H1 (cell line): ENCODE data around the gene SLC8A1. TPM values are rescaled to one million over a fixed set of nuclear protein-coding genes. Genes with fewer than 3 reads are reported as not detected.

Source experiments
- CTCF ChIA-PET: fragments of 300-600 bp; sonication (Branson Sonifier 250); formaldehyde crosslinking; loops from one replicate; lab custom pipeline; 2021; ENCODE audit not compliant: partially characterized antibody; lab: Charles Lee
- POLR2A ChIA-PET: fragments of 300-600 bp; sonication (Branson Sonifier 250); formaldehyde crosslinking; loops from one replicate; lab custom pipeline; 2021; ENCODE audit warnings: inconsistent platforms; ENCODE audit not compliant: partially characterized antibody; lab: Charles Lee
- DNase-seq, 2 experiments: peaks; one replicate each; pipeline versions ENCODE4 v3.0.0 to v3.0.0-alpha.2; 2010 to 2022; ENCODE audit warnings: low spot score in 2 of 2, low read depth in 1 of 2, mixed read lengths in 1 of 2
- FAIRE-seq: peaks from 2 replicates; lab custom pipeline; 2011; peaks lifted over from hg19 to GRCh38; lab: Jason Lieb, UNC
- H2AFZ ChIP-seq: 2 replicates; pipeline ENCODE4 v1.8.1; 2012; ENCODE audit warnings: low read length, inconsistent platforms
- H2AK5ac ChIP-seq: 2 replicates; pipeline ENCODE4 v1.6.1; 2013; ENCODE audit warnings: low read depth, low read length
- H2BK120ac ChIP-seq: replicated peaks from 2 replicates; pipeline ENCODE3; 2013; ENCODE audit warnings: low read depth, low read length, inconsistent platforms
- H2BK12ac ChIP-seq: 2 replicates; pipeline ENCODE4 v1.6.1; 2013; ENCODE audit warnings: low read depth, low read length
- H2BK15ac ChIP-seq: 2 replicates; pipeline ENCODE4 v1.6.1; 2013; ENCODE audit warnings: low read length
- H2BK20ac ChIP-seq: 2 replicates; pipeline ENCODE4 v1.6.1; 2013; ENCODE audit warnings: low read length
- H2BK5ac ChIP-seq: 2 replicates; pipeline ENCODE4 v1.6.1; 2013; ENCODE audit warnings: low read depth, low read length
- H3K14ac ChIP-seq: 2 replicates; pipeline ENCODE4 v1.6.1; 2013; ENCODE audit warnings: inconsistent platforms; ENCODE audit not compliant: insufficient read length
- H3K18ac ChIP-seq: 2 replicates; pipeline ENCODE4 v1.6.1; 2013; ENCODE audit warnings: low read length; ENCODE audit errors: extremely low read depth
- H3K23ac ChIP-seq: 2 replicates; pipeline ENCODE4 v1.6.1; 2013; ENCODE audit warnings: inconsistent platforms; ENCODE audit not compliant: insufficient read length
- H3K23me2 ChIP-seq: 2 replicates; pipeline ENCODE4 v1.6.1; 2013; ENCODE audit warnings: low read depth, low read length
- H3K27ac ChIP-seq: 2 replicates; pipeline ENCODE4 v1.6.1; 2011; ENCODE audit warnings: low read depth, low read length, inconsistent platforms
- H3K27me3 ChIP-seq, 4 experiments: replicated peaks in 1 of 4; 1 replicate in 1 of 4; 2 replicates in 3 of 4; pipeline versions ENCODE4 v1.6.1 to v1.8.1; 2011 to 2013; ENCODE audit warnings: low read length in 3 of 4, mild to moderate bottlenecking in 3 of 4, inconsistent platforms in 2 of 4, mixed read lengths in 2 of 4, moderate library complexity in 1 of 4; ENCODE audit not compliant: control insufficient read depth in 3 of 4, insufficient read depth in 3 of 4; ENCODE audit errors: extremely low read depth in 1 of 4
- H3K36me3 ChIP-seq, 4 experiments: 2 replicates each; pipeline versions ENCODE4 v1.6.1 to v1.8.1; 2011 to 2013; ENCODE audit warnings: mild to moderate bottlenecking in 4 of 4, low read length in 3 of 4, moderate library complexity in 2 of 4, control low read depth in 1 of 4, inconsistent platforms in 1 of 4; ENCODE audit not compliant: insufficient read depth in 4 of 4, control insufficient read depth in 2 of 4
- H3K4ac ChIP-seq: replicated peaks from 2 replicates; pipeline ENCODE3; 2013; ENCODE audit warnings: low read length, low read depth, mixed read lengths, inconsistent platforms; ENCODE audit not compliant: insufficient read length
- H3K4me1 ChIP-seq, 4 experiments: replicated peaks in 1 of 4; 1 replicate in 1 of 4; 2 replicates in 3 of 4; pipeline versions ENCODE4 v1.6.1 to v1.8.1; 2011 to 2013; ENCODE audit warnings: low read length in 3 of 4, inconsistent platforms in 2 of 4, mixed read lengths in 1 of 4; ENCODE audit not compliant: insufficient read depth in 4 of 4, control insufficient read depth in 3 of 4
- H3K4me2 ChIP-seq, 2 experiments: 2 replicates each; pipeline versions ENCODE4 v1.6.1 to v1.8.1; 2011 to 2013; ENCODE audit warnings: low read depth in 2 of 2, low read length in 2 of 2, control low read depth in 1 of 2, inconsistent platforms in 1 of 2, mild to moderate bottlenecking in 1 of 2; ENCODE audit not compliant: insufficient read depth in 1 of 2
- H3K4me3 ChIP-seq, 4 experiments: fragments of 200-600, 300-600 bp in 1 of 4; sonication (generic), shearing (Covaris generic), sonication (Bioruptor Twin) in 1 of 4; 2 replicates each; pipeline versions ENCODE4 v1.5.1 to v1.8.1; 2011 to 2016; ENCODE audit warnings: low read length in 4 of 4, low read depth in 3 of 4, control low read depth in 2 of 4, inconsistent platforms in 2 of 4, mild to moderate bottlenecking in 2 of 4, mixed read lengths in 1 of 4, moderate library complexity in 1 of 4; ENCODE audit not compliant: insufficient read depth in 2 of 4; ENCODE audit errors: extremely low read depth in 1 of 4
- H3K56ac ChIP-seq: replicated peaks from 2 replicates; pipeline ENCODE3; 2013; ENCODE audit warnings: low read depth, mild to moderate bottlenecking, mixed read lengths, low read length, inconsistent platforms; ENCODE audit not compliant: insufficient read length
- H3K79me1 ChIP-seq: 2 replicates; pipeline ENCODE4 v1.6.1; 2013; ENCODE audit warnings: low read depth, low read length, control low read depth
- H3K79me2 ChIP-seq, 2 experiments: 2 replicates each; pipeline versions ENCODE4 v1.6.1 to v1.8.1; 2012 to 2013; ENCODE audit warnings: low read length in 2 of 2, mild to moderate bottlenecking in 2 of 2, inconsistent platforms in 1 of 2; ENCODE audit not compliant: insufficient read depth in 2 of 2, control insufficient read depth in 1 of 2
- H3K9ac ChIP-seq, 4 experiments: replicated peaks in 1 of 4; 1 replicate in 1 of 4; 2 replicates in 3 of 4; pipeline versions ENCODE4 v1.6.1 to v1.8.1; 2011 to 2013; ENCODE audit warnings: low read depth in 3 of 4, low read length in 3 of 4, control low read depth in 2 of 4, mild to moderate bottlenecking in 2 of 4, moderate library complexity in 2 of 4, inconsistent platforms in 1 of 4; ENCODE audit errors: extremely low read depth in 1 of 4
- H3K9me3 ChIP-seq, 2 experiments: 2 replicates each; pipeline versions ENCODE4 v1.6.1 to v1.8.1; 2012 to 2013; ENCODE audit warnings: mild to moderate bottlenecking in 2 of 2, moderate library complexity in 2 of 2, control low read depth in 1 of 2, inconsistent platforms in 1 of 2, low read depth in 1 of 2, low read length in 1 of 2, mixed read lengths in 1 of 2; ENCODE audit not compliant: insufficient read depth in 2 of 2
- H4K20me1 ChIP-seq, 2 experiments: replicated peaks in 1 of 2; 2 replicates each; pipeline versions ENCODE3 to v1.8.1; 2011 to 2013; ENCODE audit warnings: inconsistent platforms in 2 of 2, low read length in 2 of 2, mild to moderate bottlenecking in 1 of 2; ENCODE audit not compliant: insufficient read depth in 2 of 2, control insufficient read depth in 1 of 2
- H4K5ac ChIP-seq: 2 replicates; pipeline ENCODE4 v1.6.1; 2013; ENCODE audit warnings: low read length, low read depth, mixed read lengths, inconsistent platforms; ENCODE audit not compliant: insufficient read length
- H4K8ac ChIP-seq: 2 replicates; pipeline ENCODE4 v1.8.0; 2013; ENCODE audit warnings: mild to moderate bottlenecking, moderate library complexity, low read length, inconsistent platforms; ENCODE audit not compliant: insufficient read depth; ENCODE audit errors: extremely low read depth
- H4K91ac ChIP-seq: replicated peaks from 2 replicates; pipeline ENCODE3; 2013; ENCODE audit warnings: low read length, mixed read lengths, inconsistent platforms; ENCODE audit not compliant: insufficient read length
- BRCA1 ChIP-seq: IDR thresholded peaks from 2 replicates; pipeline ENCODE4 v1.6.1; 2012; ENCODE audit warnings: low read depth, low read length, improper control_type of control experiment
- CHD1 ChIP-seq: IDR thresholded peaks from 2 replicates; pipeline ENCODE4 v1.6.1; 2012; ENCODE audit warnings: low read depth, low read length, improper control_type of control experiment
- EGR1 ChIP-seq: IDR thresholded peaks from 2 replicates; pipeline ENCODE4 v1.6.1; 2011; ENCODE audit warnings: low read depth, low read length, borderline replicate concordance
- FOSL1 ChIP-seq: IDR thresholded peaks from 2 replicates; pipeline ENCODE4 v1.6.1; 2011; ENCODE audit warnings: mild to moderate bottlenecking, low read depth, low read length, moderate library complexity; ENCODE audit not compliant: insufficient read depth
- KDM5A ChIP-seq: fragments of 200-600 bp; IDR thresholded peaks from 2 replicates; pipeline ENCODE4 v1.7.1; 2012; ENCODE audit warnings: mild to moderate bottlenecking, low read length, inconsistent platforms, mixed read lengths
- PHF8 ChIP-seq: fragments of 200-600 bp; sonication (generic); conservative IDR thresholded peaks from 2 replicates; pipeline ENCODE4 v1.7.1; 2012; ENCODE audit warnings: low read depth, mild to moderate bottlenecking, inconsistent platforms, low read length, moderate library complexity
- POLR2A ChIP-seq, 2 experiments: IDR thresholded peaks; 1 replicate in 1 of 2; 2 replicates in 1 of 2; pipeline ENCODE4 v1.6.1; 2011; ENCODE audit warnings: low read depth in 2 of 2, low read length in 2 of 2, mild to moderate bottlenecking in 2 of 2; ENCODE audit errors: control extremely low read depth in 1 of 2
- TCF12 ChIP-seq: IDR thresholded peaks from 2 replicates; pipeline ENCODE4 v1.6.1; 2011; ENCODE audit warnings: low read depth, mild to moderate bottlenecking, low read length
- YY1 ChIP-seq: IDR thresholded peaks from 2 replicates; pipeline ENCODE4 v1.6.1; 2011; ENCODE audit warnings: low read depth, mild to moderate bottlenecking, low read length
- polyA plus RNA-seq, 7 experiments: library from polyadenylated mRNA; depleted of rRNA in 3 of 7; stranded (reverse) in 5 of 7; unstranded in 2 of 7; fragments of >200 nt in 5 of 7; fragments of 200-250 nt in 2 of 7; gene quantifications; 1 replicate in 5 of 7; 2 replicates in 1 of 7; 4 replicates in 1 of 7; pipeline versions ENCODE4 v1.2.1 to v1.2.3, GENCODE V29; 2011 to 2013; ENCODE audit warnings: missing spikeins in 2 of 7, mixed read lengths in 2 of 7
- total RNA-seq: library from RNA; stranded (reverse); fragmentation: NEBNext Ultra II Directional; extraction: Animal tissue kit (Norgen Biotek cat#: 25700); gene quantifications from 2 replicates; pipeline ENCODE4 v1.2.1, GENCODE V29; 2021
- TF ChIP-seq, protein P1 (sequence below): IDR thresholded peaks from 2 replicates; pipeline ENCODE4 v1.6.1; 2011; ENCODE audit warnings: low read depth, mild to moderate bottlenecking, low read length; ENCODE audit not compliant: insufficient read depth

The SLC8A1 gene
- total and polyA plus RNA-seq, 2 of the 8 experiments (the other 6 are each of a cell fraction or from before 2014, with no cell fraction given) = 0.68 to 3.6 TPM

- H3K4me1 ChIP-seq = 0 out of 7 replicates have a peak, but pooled peaks cover 0 to 3% (median 0%) of the 10 kb centered on the region in 4 experiments
- H3K9ac ChIP-seq = no peak overlapping the region
- TF ChIP-seq EGR1 (no peak), POLR2A (IDR thresholded peaks at IDR 0.05; ENCODE audit: control extremely low read depth in 1 of 2, low read depth in 2 of 2, low read length in 2 of 2) (no peak), PHF8 (no peak), TCF12 (no peak), FOSL1 (no peak), KDM5A (no peak), YY1 (no peak), BRCA1 (no peak), CHD1 (no peak)
- TF ChIP-seq, protein P1, sequence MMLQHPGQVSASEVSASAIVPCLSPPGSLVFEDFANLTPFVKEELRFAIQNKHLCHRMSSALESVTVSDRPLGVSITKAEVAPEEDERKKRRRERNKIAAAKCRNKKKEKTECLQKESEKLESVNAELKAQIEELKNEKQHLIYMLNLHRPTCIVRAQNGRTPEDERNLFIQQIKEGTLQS = no peak
- DNase-seq (no peak), FAIRE-seq (no peak)
- H2BK15ac ChIP-seq = no peak overlapping the region
- H2BK20ac ChIP-seq = no peak overlapping the region
- no peak overlapping the region for H4K91ac ChIP-seq
- H3K27me3 ChIP-seq = no peaks in the 10 kb centered on the region
- no peak overlapping the region for H3K4me2 ChIP-seq
- H3K27ac ChIP-seq = no peak overlapping the region
- no peaks in the 10 kb centered on the region for H4K20me1 ChIP-seq
- no peak overlapping the region for H2BK5ac ChIP-seq
- no peak overlapping the region for H2BK12ac ChIP-seq
- no peak overlapping the region for H2BK120ac ChIP-seq
- no peak overlapping the region for H3K4ac ChIP-seq
- no peak overlapping the region for H3K56ac ChIP-seq
- ChIA-PET CTCF (interaction anchor here (2.3 kb wide), 1 partner anchor 11 kb away, joined by 12 read pairs; no protein-coding TSS in a partner anchor), POLR2A (no interaction called here)
- no peak overlapping the region for H3K4me3 ChIP-seq
- no peak overlapping the region for H3K18ac ChIP-seq
- no peak overlapping the region for H3K14ac ChIP-seq
- H4K8ac ChIP-seq = no peak overlapping the region
- no peaks in the 10 kb centered on the region for H3K36me3 ChIP-seq
- H2AFZ ChIP-seq = no peak overlapping the region
- no peaks in the 10 kb centered on the region for H3K9me3 ChIP-seq
- H3K23ac ChIP-seq = no peak overlapping the region
- no peaks in the 10 kb centered on the region for H3K79me1 ChIP-seq
- H3K23me2 ChIP-seq = no peaks in the 10 kb centered on the region
- no peak overlapping the region for H4K5ac ChIP-seq
- H2AK5ac ChIP-seq = no peak overlapping the region
- no peaks in the 10 kb centered on the region for H3K79me2 ChIP-seq
These were observed 196.8 kb downstream of the SLC8A1 start for GRCh38 chr2:40255103-40255502.
